CD14-positive monocyte (primary cell): ENCODE results near the gene RAB31. TPM values are rescaled to one million over a fixed set of nuclear protein-coding genes. Genes with fewer than 3 reads are reported as not detected.

Source experiments
- DNase-seq, 3 donors: peaks; one replicate each; pipeline ENCODE4 v3.0.0-alpha.2; 2011 to 2022
- H2AFZ ChIP-seq: 2 replicates; pipeline ENCODE4 v1.6.0; 2012; ENCODE audit warnings: mild to moderate bottlenecking, low read depth, low read length, inconsistent platforms; ENCODE audit not compliant: insufficient read depth, poor library complexity, severe bottlenecking
- H3K27ac ChIP-seq, 2 donors: 1 replicate in 1 of 2; 2 replicates in 1 of 2; pipeline ENCODE4 v1.5.1; 2012 to 2013; ENCODE audit warnings: low read length in 2 of 2, control low read depth in 1 of 2, inconsistent platforms in 1 of 2, low read depth in 1 of 2, mild to moderate bottlenecking in 1 of 2
- H3K27me3 ChIP-seq, 2 donors: one replicate each; pipeline versions ENCODE4 v1.6.0 to v1.6.1; 2011 to 2013; ENCODE audit warnings: low read length in 2 of 2; ENCODE audit not compliant: control insufficient read depth in 2 of 2, insufficient read depth in 2 of 2
- H3K36me3 ChIP-seq, 2 donors: replicated peaks in 1 of 2; 1 replicate in 1 of 2; 2 replicates in 1 of 2; pipeline versions ENCODE4 v1.5.1 to v1.6.1; 2012 to 2013; ENCODE audit warnings: low read length in 2 of 2, control low read depth in 1 of 2, inconsistent platforms in 1 of 2, mild to moderate bottlenecking in 1 of 2; ENCODE audit not compliant: insufficient read depth in 2 of 2, control insufficient read depth in 1 of 2
- H3K4me1 ChIP-seq, 2 donors: 1 replicate in 1 of 2; 2 replicates in 1 of 2; pipeline versions ENCODE4 v1.5.1 to v1.6.1; 2012 to 2013; ENCODE audit warnings: low read length in 2 of 2, control low read depth in 1 of 2, inconsistent platforms in 1 of 2, mild to moderate bottlenecking in 1 of 2, moderate library complexity in 1 of 2; ENCODE audit not compliant: insufficient read depth in 2 of 2, control insufficient read depth in 1 of 2
- H3K4me2 ChIP-seq: replicated peaks from 2 replicates; pipeline ENCODE3; 2012; ENCODE audit warnings: low read length, moderate library complexity, mild to moderate bottlenecking; ENCODE audit not compliant: poor library complexity, severe bottlenecking; ENCODE audit errors: extremely low read depth
- H3K4me3 ChIP-seq, 3 experiments: fragments of 200-600 bp in 1 of 3; sonication (generic) in 1 of 3; replicated peaks in 1 of 3; 1 replicate in 2 of 3; 2 replicates in 1 of 3; pipeline ENCODE4 v1.5.1; 2011 to 2013; ENCODE audit warnings: low read length in 3 of 3, mild to moderate bottlenecking in 3 of 3, control low read depth in 2 of 3, low read depth in 2 of 3, inconsistent platforms in 1 of 3, moderate library complexity in 1 of 3
- H3K79me2 ChIP-seq: 2 replicates; pipeline ENCODE4 v1.6.0; 2012; ENCODE audit warnings: mild to moderate bottlenecking, control low read depth, inconsistent platforms, low read length, moderate library complexity; ENCODE audit not compliant: insufficient read depth
- H3K9ac ChIP-seq: 2 replicates; pipeline ENCODE4 v1.6.0; 2017; ENCODE audit warnings: low read length, mild to moderate bottlenecking; ENCODE audit not compliant: insufficient read depth, poor library complexity, severe bottlenecking
- H3K9me3 ChIP-seq, 2 donors: replicated peaks in 1 of 2; 1 replicate in 1 of 2; 2 replicates in 1 of 2; pipeline versions ENCODE4 v1.5.1 to v1.6.1; 2012 to 2013; ENCODE audit warnings: low read length in 2 of 2, control low read depth in 1 of 2; ENCODE audit not compliant: control insufficient read depth in 1 of 2, insufficient read depth in 1 of 2
- H4K20me1 ChIP-seq: 2 replicates; pipeline ENCODE4 v1.6.0; 2012; ENCODE audit warnings: mild to moderate bottlenecking, low read length, control low read depth, moderate library complexity; ENCODE audit not compliant: insufficient read depth
- H3K27ac Mint-ChIP-seq, 7 donors: one replicate each; pipeline ENCODE4 v1.8.0; 2020; ENCODE audit warnings: mild to moderate bottlenecking in 7 of 7, mixed read lengths in 7 of 7, moderate library complexity in 6 of 7, inconsistent platforms in 2 of 7
- H3K27me3 Mint-ChIP-seq, 3 donors: one replicate each; pipeline ENCODE4 v1.8.0; 2021 to 2022; ENCODE audit warnings: low read depth in 3 of 3, mild to moderate bottlenecking in 3 of 3, mixed read lengths in 3 of 3, moderate library complexity in 3 of 3, inconsistent platforms in 1 of 3
- H3K36me3 Mint-ChIP-seq, 2 donors: one replicate each; pipeline ENCODE4 v1.8.0; 2020; ENCODE audit warnings: mixed read lengths in 2 of 2, inconsistent platforms in 1 of 2, mild to moderate bottlenecking in 1 of 2
- H3K4me1 Mint-ChIP-seq: one replicate; pipeline ENCODE4 v1.8.0; 2020; ENCODE audit warnings: mild to moderate bottlenecking, mixed read lengths
- H3K4me3 Mint-ChIP-seq, 2 donors: one replicate each; pipeline ENCODE4 v1.8.0; 2020; ENCODE audit warnings: mild to moderate bottlenecking in 2 of 2, mixed read lengths in 2 of 2, moderate library complexity in 1 of 2
- H3K9me3 Mint-ChIP-seq, 7 donors: one replicate each; pipeline ENCODE4 v1.8.0; 2020 to 2022; ENCODE audit warnings: mixed read lengths in 7 of 7, mild to moderate bottlenecking in 6 of 7, moderate library complexity in 6 of 7, inconsistent platforms in 2 of 7
- CTCF ChIP-seq: fragments of 200-600 bp; IDR thresholded peaks from one replicate; pipeline ENCODE4 v1.8.0; 2022; ENCODE audit warnings: antibody characterized with exemption, mild to moderate bottlenecking
- WGBS: methylation state at CpG from one replicate; pipeline ENCODE4 v1.1.5; 2013; ENCODE audit warnings: missing lambda C conversion rate; ENCODE audit not compliant: insufficient coverage; 5-methylcytosine and 5-hydroxymethylcytosine counted together
- intact Hi-C, 2 donors: fragments of 100-400 bp; cut with micrococcal nuclease; formaldehyde crosslinking; loops; one replicate each; pipeline versions ENCODE4 v1.15.0 to v1.15.1; 2023
- polyA plus RNA-seq, 3 donors: library from polyadenylated mRNA; depleted of rRNA in 1 of 3; unstranded in 2 of 3; stranded (reverse) in 1 of 3; fragments of 300-500 nt in 2 of 3; fragments of >200 nt in 1 of 3; fragmentation: Illumina TruSeq in 2 of 3; gene quantifications; 1 replicate in 2 of 3; 2 replicates in 1 of 3; pipeline ENCODE4 v1.2.3, GENCODE V29; 2012 to 2021

The RAB31 gene
- polyA plus RNA-seq, 3 donors = 106 to 367 (median 348) TPM

DNA sequence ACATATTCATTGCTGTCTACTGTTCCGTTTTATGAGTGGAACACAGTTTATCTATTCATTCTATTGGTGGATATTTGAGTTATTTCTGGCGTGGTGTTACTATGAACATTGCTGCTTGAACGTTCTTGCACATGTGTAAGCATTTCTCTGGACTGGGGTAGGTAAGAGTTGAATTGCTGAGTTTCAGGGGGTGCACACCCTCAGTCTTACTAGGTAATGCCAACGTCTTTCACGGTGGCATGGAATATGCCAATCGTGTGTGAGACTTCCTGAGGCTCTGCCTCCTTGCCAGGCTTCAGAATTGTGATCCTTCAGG lies 121.3 kb downstream of the RAB31 start:
- H3K79me2 ChIP-seq = peaks cover 59% of the 10 kb centered on the region
- H2AFZ ChIP-seq = no peak overlapping the region
- peaks cover 6% of the 10 kb centered on the region for H4K20me1 ChIP-seq
- intact Hi-C loops = loop anchor here in 1 of 2 donors (2.0 to 10.0 kb wide), 3 partner anchors 19 to 215 kb away; partner anchors contain the start of gene PPP4R1
- Mint-ChIP-seq H3K9me3 (no peaks in the 10 kb centered on the region), H3K4me3 (no peak overlapping the region), H3K36me3 (peaks cover 28 to 42% of the 10 kb centered on the region in 2 donors), H3K27ac (peak overlapping the region in 1 of 7 donors; percentile 94), H3K4me1 (peaks cover 20% of the 10 kb centered on the region), H3K27me3 (no peaks in the 10 kb centered on the region)
- H3K9me3 ChIP-seq = no peaks in the 10 kb centered on the region
- peak overlapping the region in 1 of 3 experiments; percentile 54 for H3K4me3 ChIP-seq
- H3K9ac ChIP-seq = peak overlapping the region; percentile 5
- no peak for DNase-seq
- H3K4me1 ChIP-seq = peaks cover 54 to 55% of the 10 kb centered on the region in 2 donors
- 83% methylated on average over 2 of the region's 6 CpGs for WGBS
- TF ChIP-seq CTCF = no peak
- H3K4me2 ChIP-seq = peak overlapping the region; percentile 65
- H3K27me3 ChIP-seq = no peaks in the 10 kb centered on the region
- peak overlapping the region; percentile 83 to 94 for H3K27ac ChIP-seq
- H3K36me3 ChIP-seq = peaks cover 15 to 35% of the 10 kb centered on the region in 2 donors

DNA sequence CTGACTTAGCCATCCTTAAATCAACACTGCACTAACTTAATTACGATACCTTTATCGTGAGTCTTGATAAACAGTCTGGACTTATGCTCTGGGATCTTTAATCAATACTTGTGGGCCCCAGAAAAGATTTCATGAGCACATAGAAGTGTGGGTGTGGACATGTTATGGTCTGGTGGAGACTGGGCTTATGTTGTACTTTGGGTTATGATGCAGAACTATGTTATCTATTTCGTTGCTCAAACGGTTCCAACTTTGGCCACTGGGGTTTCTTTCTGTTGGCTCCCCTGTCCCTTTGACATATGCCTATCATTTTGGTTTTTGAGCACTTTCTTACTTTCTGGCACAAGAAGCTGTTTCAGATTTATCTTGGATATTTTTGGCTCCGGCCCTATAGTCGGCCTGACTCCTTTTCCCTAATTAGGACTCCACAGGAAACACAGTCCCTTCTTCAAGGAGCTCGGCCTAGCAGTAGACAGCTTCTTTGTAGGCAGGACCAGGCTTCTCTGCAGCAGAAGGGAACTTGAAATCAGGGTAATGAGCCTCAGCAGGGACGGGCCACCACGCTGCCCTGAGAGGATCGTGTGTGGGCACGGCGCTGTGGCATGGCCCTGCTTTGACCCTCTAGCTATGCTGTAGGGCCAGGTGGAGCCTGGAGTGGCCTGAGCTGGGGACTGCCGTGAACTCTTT lies 123.1 kb downstream of the RAB31 start:
- H3K4me2 ChIP-seq = no peak overlapping the region
- Mint-ChIP-seq H3K27ac (peak overlapping the region in 4 of 7 donors; percentile 30 to 64 (median 56)), H3K9me3 (no peaks in the 10 kb centered on the region), H3K36me3 (peaks cover 38 to 51% of the 10 kb centered on the region in 2 donors), H3K27me3 (no peaks in the 10 kb centered on the region), H3K4me3 (no peak overlapping the region), H3K4me1 (peaks cover 20% of the 10 kb centered on the region)
- peaks cover 35 to 37% of the 10 kb centered on the region in 2 donors for H3K4me1 ChIP-seq
- peaks cover 76% of the 10 kb centered on the region for H3K79me2 ChIP-seq
- H3K27ac ChIP-seq = peak overlapping the region in 1 of 2 donors; percentile 48
- no peak overlapping the region for H3K9ac ChIP-seq
- no peak for DNase-seq
- intact Hi-C loops = no loop called here
- H4K20me1 ChIP-seq = peaks cover 21% of the 10 kb centered on the region
- 91% methylated on average over 10 of the region's 13 CpGs for WGBS
- H3K9me3 ChIP-seq = no peaks in the 10 kb centered on the region
- H3K27me3 ChIP-seq = no peaks in the 10 kb centered on the region
- peaks cover 15 to 50% of the 10 kb centered on the region in 2 donors for H3K36me3 ChIP-seq
- H3K4me3 ChIP-seq = no peak overlapping the region
- no peak overlapping the region for H2AFZ ChIP-seq
- no peak for TF ChIP-seq CTCF
